ENCODE measurements around the gene HYLS1.
"Not testable (repeated sequence)": the region's sequence is repeated elsewhere in the genome, so short reads cannot be mapped to it uniquely, and the experiment has no call there.

Gene HYLS1, protein sequence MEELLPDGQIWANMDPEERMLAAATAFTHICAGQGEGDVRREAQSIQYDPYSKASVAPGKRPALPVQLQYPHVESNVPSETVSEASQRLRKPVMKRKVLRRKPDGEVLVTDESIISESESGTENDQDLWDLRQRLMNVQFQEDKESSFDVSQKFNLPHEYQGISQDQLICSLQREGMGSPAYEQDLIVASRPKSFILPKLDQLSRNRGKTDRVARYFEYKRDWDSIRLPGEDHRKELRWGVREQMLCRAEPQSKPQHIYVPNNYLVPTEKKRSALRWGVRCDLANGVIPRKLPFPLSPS

DNA sequence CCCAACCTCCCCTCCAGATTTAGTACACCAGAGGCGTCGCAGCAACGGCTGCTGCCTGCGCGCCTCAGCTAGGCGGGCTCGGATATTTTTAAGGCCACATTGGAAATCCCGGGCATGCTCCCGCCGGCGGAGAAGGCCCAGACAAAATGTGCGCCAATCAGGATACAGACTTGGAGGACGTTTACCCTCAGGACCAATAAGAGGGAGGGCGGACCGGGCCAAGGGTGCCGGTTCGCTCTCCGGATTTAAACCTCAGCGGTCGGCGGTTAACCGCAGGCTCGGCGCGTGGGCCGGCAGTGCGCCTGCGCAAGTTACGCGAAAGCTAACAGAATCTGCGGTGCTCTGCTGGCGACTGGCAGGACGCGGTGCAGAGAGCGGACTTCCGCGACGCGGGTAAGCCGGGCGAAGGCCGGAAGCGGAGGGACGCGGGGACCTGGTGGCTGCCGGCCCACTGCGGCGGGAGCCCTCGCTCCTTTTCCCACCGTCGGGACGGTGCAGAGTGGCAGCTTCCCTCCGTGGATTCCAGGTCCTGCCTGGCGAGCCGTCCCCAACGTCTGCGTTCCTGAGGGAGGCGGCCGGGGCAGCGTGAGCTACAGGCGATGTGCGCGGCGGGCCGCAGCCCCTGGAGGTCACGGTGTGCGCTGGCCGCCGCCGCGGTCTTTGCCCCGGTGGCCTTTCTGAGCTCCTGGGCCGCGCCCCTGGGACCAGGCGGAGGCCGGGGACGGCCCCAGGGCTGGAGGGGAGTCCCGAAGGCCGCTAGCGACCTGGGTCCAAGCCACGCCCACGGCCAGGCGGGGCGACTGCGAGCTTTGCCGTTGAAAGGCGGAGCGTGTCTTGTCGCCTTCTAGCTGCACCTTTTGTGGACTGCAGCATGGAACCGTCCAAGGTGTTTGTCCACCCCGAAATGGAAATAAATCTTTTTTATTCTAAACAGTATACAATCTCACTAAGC is at the start of gene HYLS1:
Gene HYLS1 (plus strand): TSS at position 296 of the 952 bp plus-strand sequence. CDS start 11,701 bp downstream, outside the sequence.
- Mint-ChIP-seq H3K4me1 (peaks cover 22% of the 10 kb centered on the region), H3K9me3 (no peaks in the 10 kb centered on the region), H3K36me3 (peaks cover 27% of the 10 kb centered on the region), H3K4me3 (peak within 1 kb of the TSS; percentile 85), H3K27ac (peak within 1 kb of the TSS; percentile 98)
- DNase-seq (ENCODE audit: low spot score in 2 of 2) (peak; percentile 98 to 100), ATAC-seq (peak; percentile 93)

DNA sequence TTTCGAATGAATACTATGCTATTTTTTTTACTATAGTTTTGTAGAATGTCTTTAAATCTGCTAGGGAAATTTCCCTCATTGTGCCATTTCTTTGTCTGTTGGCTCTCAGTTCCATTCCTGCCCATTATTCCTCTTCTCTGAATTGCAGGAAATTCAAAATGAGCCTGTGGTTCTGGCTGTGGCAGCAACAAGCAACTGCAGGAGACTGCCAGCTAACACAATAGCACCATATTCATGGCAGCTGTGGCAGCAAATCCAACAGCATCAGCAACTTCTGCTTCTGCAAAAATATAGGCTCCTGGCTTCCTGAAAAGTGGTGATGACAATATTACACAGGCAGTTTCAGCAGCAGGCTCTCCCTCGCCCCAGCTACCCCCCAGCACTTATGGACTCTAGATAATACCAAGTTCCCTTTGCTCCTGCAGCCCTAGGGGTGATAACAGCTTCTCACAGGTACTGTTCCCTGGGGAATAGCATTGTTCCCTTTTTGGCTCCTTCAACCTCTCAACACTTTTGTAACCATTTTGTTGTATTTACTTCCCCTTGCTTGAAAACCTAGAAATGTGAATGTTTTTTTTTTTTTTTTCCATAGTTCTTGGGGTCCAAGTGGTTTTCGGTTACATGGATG is 45.0 kb upstream of the HYLS1 start:
- Mint-ChIP-seq H3K4me1 (no peaks in the 10 kb centered on the region), H3K27ac (no peak overlapping the region), H3K9me3 (peaks cover 21% of the 10 kb centered on the region), H3K4me3 (no peak overlapping the region), H3K36me3 (no peaks in the 10 kb centered on the region)
- DNase-seq (ENCODE audit: low spot score in 2 of 2) (no peak), ATAC-seq (no peak)

DNA sequence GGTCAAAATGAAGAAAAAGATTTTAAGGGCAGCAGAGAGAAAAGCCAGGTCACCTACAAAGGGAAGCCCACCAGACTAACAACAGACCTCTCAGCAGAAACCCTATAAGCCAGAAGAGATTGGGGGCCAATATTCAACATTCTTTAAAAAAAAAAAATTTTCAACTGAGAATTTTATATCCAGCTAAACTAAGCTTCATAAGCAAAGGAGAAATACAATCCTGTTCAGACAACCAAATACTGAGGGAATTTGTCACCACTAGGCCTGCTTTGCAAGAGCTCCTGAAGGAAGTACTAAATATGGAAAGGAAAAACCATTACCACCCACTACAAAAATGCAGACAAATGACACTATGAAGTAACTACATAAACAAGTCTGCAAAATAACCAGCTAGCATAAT is 41.3 kb upstream of the HYLS1 start:
- ATAC-seq (no peak), DNase-seq (ENCODE audit: low spot score in 2 of 2) (no peak)
- Mint-ChIP-seq H3K4me3 (no peak overlapping the region), H3K9me3 (peaks cover 26% of the 10 kb centered on the region), H3K36me3 (no peaks in the 10 kb centered on the region), H3K4me1 (no peaks in the 10 kb centered on the region), H3K27ac (no peak overlapping the region)

DNA sequence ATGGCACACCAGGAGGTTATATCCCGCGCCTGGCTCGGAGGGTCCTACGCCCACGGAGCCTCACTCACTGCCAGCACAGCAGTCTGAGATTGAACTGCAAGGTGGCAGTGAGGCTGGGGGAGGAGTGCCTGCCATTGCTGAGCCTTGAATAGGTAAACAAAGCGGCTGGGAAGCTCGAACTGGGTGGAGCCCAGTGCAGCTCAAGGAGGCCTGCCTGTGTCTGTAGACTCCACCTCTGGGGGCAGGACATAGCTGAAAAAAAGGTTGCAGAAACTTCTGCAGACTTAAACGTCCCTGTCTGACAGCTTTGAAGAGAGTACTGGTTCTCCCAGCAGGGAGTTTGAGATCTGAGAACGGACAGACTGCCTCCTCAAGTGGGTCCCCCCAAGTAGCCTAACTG is 29.8 kb upstream of the HYLS1 start:
- not testable (repeated sequence) for ATAC-seq; H3K36me3 Mint-ChIP-seq; H3K27ac Mint-ChIP-seq; H3K4me1 Mint-ChIP-seq; DNase-seq (ENCODE audit: low spot score in 2 of 2); H3K9me3 Mint-ChIP-seq; H3K4me3 Mint-ChIP-seq

DNA sequence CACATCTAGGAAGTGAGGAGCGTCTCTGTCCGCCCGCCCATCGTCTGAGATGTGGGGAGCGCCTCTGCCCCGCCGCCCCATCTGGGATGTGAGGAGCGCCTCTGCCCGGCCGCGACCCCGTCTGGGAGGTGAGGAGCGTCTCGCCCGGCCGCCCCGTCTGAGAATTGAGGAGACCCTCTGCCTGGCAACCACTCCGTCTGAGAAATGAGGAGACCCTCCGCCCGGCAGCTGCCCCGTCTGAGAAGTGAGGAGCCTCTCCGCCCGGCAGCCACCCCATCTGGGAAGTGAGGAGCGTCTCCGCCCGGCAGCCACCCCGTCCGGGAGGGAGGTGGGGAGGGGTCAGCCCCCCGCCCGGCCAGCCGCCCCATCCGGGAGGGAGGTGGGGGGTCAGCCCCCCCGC is 24.7 kb upstream of the HYLS1 start:
- not testable (repeated sequence) for H3K9me3 Mint-ChIP-seq; DNase-seq (ENCODE audit: low spot score in 2 of 2); H3K27ac Mint-ChIP-seq; H3K4me1 Mint-ChIP-seq; H3K4me3 Mint-ChIP-seq; H3K36me3 Mint-ChIP-seq; ATAC-seq

DNA sequence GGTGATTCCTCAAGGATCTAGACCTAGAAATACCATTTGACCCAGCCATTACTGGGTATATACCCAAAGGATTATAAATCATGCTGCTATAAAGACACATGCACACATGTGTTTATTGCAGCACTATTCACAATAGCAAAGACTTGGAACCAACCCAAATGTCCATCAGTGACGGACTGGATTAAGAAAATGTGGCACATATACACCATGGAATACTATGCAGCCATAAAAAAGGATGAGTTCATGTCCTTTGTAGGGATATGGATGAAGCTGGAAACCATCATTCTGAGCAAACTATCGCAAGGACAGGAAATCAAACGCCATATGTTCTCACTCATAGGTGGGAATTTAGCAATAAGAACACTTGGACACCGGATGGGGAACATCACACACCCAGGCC is 22.1 kb upstream of the HYLS1 start:
- not testable (repeated sequence) for H3K4me1 Mint-ChIP-seq; H3K4me3 Mint-ChIP-seq; H3K27ac Mint-ChIP-seq; DNase-seq (ENCODE audit: low spot score in 2 of 2); H3K36me3 Mint-ChIP-seq; ATAC-seq; H3K9me3 Mint-ChIP-seq

DNA sequence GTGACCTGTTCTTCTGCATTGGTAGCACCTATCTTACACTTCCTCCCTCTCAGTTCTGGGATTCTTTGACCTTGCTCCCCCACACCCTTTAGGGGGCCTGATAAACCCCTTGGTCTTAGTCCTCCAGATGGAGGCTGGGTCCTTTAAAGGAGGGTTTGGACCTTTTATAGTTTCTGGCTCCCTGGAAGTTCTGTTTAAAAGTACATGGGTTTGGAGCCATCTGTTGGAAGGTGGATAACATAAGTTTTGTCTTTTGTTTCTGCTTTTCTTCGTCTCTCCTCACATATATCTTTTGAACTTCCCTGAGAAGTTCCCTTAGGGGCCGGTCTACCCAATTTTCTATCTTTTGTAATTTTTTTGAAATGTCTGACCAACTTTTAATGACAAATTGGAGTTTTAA is 17.9 kb upstream of the HYLS1 start:
- Mint-ChIP-seq H3K9me3 (peaks cover 3% of the 10 kb centered on the region), H3K4me3 (no peak overlapping the region), H3K36me3 (no peaks in the 10 kb centered on the region), H3K4me1 (no peaks in the 10 kb centered on the region), H3K27ac (no peak overlapping the region)
- DNase-seq (ENCODE audit: low spot score in 2 of 2) (no peak), ATAC-seq (no peak)

DNA sequence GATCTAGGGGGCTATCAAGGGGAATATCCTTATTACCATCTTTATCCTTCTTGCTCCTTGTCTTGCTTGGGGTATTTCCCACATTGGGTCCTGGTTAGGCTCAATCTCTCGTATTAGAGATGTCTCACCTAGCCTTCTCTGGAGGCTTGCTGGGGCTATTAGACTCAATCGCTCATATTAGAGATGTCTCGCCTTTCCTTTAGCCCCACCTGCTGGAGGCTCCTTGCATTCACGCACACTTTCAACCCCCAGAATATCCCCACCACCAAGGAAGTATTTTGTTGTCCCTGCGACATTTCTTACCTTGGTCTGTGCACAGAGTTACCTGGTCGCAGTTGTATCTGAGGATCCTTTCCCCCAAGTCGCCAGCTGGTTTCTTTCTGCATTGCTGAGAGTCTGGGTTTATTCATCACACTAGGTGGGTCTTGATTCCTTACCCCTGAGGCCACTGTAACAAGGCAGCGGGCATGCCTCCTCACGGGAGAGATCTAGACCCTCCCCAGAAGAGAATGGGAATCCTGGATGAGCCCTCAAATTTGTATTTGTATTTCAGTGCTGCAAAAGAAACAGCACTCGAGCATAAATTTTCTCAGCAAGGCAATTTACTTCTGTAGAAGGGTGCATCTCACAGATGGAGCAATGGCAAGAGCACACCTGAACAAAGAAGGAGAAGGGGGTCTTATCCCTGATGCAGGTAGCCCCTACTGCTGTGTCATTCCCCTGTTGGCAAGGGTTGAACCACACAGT is 15.9 kb upstream of the HYLS1 start:
- H3K27ac Mint-ChIP-seq, result no peak overlapping the region
- peaks cover 3% of the 10 kb centered on the region for H3K9me3 Mint-ChIP-seq
- H3K36me3 Mint-ChIP-seq, result no peaks in the 10 kb centered on the region
- H3K4me3 Mint-ChIP-seq, result no peak overlapping the region
- peak in 1 of 2 donors; percentile 61 for DNase-seq (ENCODE audit: low spot score in 2 of 2)
- peak; percentile 55 for ATAC-seq
- no peaks in the 10 kb centered on the region for H3K4me1 Mint-ChIP-seq

DNA sequence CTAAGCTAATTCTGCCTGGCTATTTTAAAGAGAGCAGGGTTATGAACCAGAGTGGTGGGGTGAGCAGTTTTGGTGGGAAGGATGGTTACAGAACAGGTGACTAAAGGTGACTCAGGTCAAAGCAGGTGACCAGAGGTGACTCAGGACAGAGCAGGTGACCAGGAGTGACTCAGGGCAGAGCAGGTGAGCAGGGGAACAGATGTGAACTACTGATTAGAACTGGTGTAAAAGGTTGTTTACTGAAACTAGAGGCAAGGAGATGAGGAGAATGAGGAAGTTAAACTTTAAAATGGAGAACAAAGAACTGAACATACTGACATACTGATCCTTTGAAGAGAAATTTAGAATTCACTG is 15.4 kb upstream of the HYLS1 start:
- no peak overlapping the region for H3K27ac Mint-ChIP-seq
- ATAC-seq, result no peak
- H3K4me3 Mint-ChIP-seq, result no peak overlapping the region
- no peak for DNase-seq (ENCODE audit: low spot score in 2 of 2)
- peaks cover 3% of the 10 kb centered on the region for H3K9me3 Mint-ChIP-seq
- H3K36me3 Mint-ChIP-seq, result no peaks in the 10 kb centered on the region
- H3K4me1 Mint-ChIP-seq, result no peaks in the 10 kb centered on the region

DNA sequence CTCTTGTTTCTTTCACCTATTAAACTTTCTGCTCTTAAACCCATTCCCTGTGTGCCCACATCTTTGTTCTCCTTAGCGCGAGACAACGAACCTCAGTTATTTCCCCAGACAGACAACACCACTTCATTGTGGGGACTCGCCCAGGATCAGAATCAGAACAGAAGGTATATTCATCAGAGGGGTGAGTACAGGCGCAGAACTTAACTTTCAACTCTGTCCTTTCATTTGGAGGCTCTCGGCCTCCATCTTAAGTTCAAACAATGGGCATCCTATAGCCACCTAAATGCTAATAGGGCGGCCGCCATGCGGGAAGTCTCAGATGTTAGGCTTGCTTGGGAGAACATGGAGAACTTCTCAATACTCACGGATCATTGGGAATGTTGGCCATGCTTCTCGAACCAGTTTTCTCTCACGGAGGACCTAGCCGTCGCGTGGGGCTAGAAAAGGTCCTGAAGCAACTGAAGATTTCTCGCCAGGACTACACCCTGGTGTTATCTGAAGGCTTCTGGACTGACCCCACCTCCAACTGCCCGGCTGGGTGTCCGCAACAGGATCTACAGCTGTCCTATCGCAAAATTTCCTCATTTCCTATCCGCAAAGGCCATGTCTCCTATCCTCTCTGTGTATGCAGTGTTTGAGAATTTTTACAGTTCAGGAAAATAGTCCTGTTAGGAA is 13.4 kb upstream of the HYLS1 start:
- Mint-ChIP-seq H3K4me1 (no peaks in the 10 kb centered on the region), H3K27ac (no peak overlapping the region), H3K4me3 (no peak overlapping the region), H3K9me3 (peaks cover 3% of the 10 kb centered on the region), H3K36me3 (no peaks in the 10 kb centered on the region)
- ATAC-seq (no peak), DNase-seq (ENCODE audit: low spot score in 2 of 2) (no peak)

DNA sequence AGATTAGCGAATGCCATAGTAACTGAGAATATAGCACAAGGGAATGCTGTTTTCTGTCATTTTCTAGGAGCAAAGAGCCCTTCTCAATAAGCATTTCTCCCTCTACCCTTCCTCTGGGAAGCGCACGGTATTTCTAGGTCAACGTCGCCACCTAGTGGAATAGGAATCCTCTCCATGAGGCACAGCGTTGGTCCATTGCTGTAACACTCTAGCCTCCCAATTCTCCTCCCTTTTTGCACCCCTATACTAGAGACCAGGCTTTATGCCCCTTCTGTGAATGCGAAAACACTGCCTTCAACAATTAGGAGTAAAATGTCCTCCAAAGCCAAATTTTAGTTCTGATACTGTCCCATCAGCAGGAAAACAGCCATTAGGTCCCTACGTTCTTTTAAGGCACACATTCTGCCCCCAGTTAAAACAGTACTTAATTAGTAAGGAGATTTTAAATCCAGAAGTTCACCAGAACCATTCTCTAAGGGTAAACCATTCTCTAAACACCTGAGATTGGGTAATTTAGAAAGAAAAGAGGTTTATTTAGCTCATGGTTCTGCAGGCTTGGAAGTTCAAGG is 12.8 kb upstream of the HYLS1 start:
- peaks cover 3% of the 10 kb centered on the region for H3K9me3 Mint-ChIP-seq
- peak; percentile 74 for ATAC-seq

DNA sequence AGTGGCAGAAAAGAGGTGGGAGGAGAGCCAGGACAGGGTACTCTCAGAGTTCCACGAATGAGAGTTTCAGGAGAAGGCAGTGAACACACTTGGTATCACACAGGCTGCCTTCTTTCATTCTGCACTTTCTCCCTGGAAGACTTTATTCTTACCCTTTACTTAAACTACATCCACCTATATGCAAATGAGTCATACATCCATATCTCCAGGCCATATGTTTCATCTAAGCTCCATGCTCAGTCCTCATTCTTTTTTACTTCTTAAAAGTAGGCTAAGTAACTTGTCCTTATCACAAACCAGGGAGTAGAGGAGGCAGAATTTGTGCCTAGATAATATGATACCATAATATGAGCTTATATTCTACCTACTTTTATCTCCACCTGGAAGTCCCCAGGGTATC is 6.2 kb upstream of the HYLS1 start:
- no peaks in the 10 kb centered on the region for H3K36me3 Mint-ChIP-seq
- no peak for DNase-seq (ENCODE audit: low spot score in 2 of 2)
- no peak overlapping the region for H3K27ac Mint-ChIP-seq
- H3K4me3 Mint-ChIP-seq, result no peak overlapping the region
- no peaks in the 10 kb centered on the region for H3K9me3 Mint-ChIP-seq
- H3K4me1 Mint-ChIP-seq, result no peaks in the 10 kb centered on the region
- no peak for ATAC-seq

More for the DNA sequence above, 12.8 kb upstream of the HYLS1 start:
- H3K27ac Mint-ChIP-seq, result no peak overlapping the region
- H3K4me1 Mint-ChIP-seq, result no peaks in the 10 kb centered on the region
- H3K4me3 Mint-ChIP-seq, result no peak overlapping the region
- peak in 1 of 2 donors; percentile 57 for DNase-seq (ENCODE audit: low spot score in 2 of 2)
- no peaks in the 10 kb centered on the region for H3K36me3 Mint-ChIP-seq

DNA sequence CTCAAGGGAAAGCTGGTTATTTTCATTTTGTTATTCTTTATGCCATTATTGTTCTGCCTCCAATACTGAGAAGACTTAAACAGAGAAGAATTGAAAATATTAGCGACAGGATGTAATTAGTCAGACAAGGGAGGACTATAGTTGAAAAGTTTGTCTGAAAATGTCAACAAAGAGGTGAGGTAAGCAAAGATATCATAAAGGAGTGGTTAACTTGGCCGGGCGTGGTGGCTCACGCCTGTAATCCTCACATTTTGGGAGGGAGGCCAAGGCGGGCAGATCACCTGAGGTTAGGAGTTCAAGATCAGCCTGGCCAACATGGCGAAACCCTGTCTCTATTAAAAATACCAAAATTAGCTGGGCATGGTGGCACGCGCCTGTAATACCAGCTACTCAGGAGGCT is 4.1 kb upstream of the HYLS1 start:
- Mint-ChIP-seq H3K4me1 (peaks cover 12% of the 10 kb centered on the region), H3K9me3 (no peaks in the 10 kb centered on the region), H3K27ac (no peak overlapping the region), H3K4me3 (no peak overlapping the region), H3K36me3 (peaks cover 16% of the 10 kb centered on the region)
- ATAC-seq, result no peak
- no peak for DNase-seq (ENCODE audit: low spot score in 2 of 2)

DNA sequence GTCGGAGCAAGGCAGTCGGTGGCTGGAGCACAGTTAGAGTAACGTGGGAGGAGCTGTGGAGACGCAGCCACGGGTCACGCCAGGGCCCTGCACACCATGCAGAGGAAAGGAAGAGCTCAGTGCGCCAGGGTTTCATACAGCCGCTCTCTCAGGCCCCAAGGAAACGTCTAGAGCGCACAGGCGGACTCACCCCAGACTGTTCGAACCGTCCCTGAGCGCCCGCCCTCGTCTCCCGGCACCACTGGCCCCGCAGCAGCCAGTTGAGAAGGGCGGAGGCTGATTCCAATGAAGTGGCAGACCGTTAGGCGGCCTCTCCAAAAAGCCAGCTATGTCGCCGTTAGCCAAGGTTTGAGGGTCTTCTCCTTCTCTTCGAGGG is 483 bp upstream of the HYLS1 start:
- Mint-ChIP-seq H3K4me3 (peak overlapping the region; percentile 85), H3K4me1 (peaks cover 22% of the 10 kb centered on the region)
- no peak for DNase-seq (ENCODE audit: low spot score in 2 of 2)

More for the DNA sequence above, 483 bp upstream of the HYLS1 start:
- ATAC-seq, result peak; percentile 59
- no peaks in the 10 kb centered on the region for H3K9me3 Mint-ChIP-seq
- H3K36me3 Mint-ChIP-seq, result peaks cover 20% of the 10 kb centered on the region
- peak overlapping the region; percentile 98 for H3K27ac Mint-ChIP-seq

Measured in stimulated activated effector memory CD8-positive, alpha-beta T cell treated with anti-CD3 and anti-CD28 coated beads, Interleukin-12 subunit alpha, Interleukin-12 subunit beta, amount 100 ng/mL, for 72 hours (primary cell).